GM19099 (cell line): ENCODE results near the gene FBXO2.

Experiments used
- POLR2A ChIP-seq: IDR thresholded peaks from 3 replicates; pipeline ENCODE4 v1.6.1; 2011; ENCODE audit warnings: low read depth; ENCODE audit not compliant: insufficient read length; ENCODE audit errors: extremely low read depth

Gene FBXO2

DNA sequence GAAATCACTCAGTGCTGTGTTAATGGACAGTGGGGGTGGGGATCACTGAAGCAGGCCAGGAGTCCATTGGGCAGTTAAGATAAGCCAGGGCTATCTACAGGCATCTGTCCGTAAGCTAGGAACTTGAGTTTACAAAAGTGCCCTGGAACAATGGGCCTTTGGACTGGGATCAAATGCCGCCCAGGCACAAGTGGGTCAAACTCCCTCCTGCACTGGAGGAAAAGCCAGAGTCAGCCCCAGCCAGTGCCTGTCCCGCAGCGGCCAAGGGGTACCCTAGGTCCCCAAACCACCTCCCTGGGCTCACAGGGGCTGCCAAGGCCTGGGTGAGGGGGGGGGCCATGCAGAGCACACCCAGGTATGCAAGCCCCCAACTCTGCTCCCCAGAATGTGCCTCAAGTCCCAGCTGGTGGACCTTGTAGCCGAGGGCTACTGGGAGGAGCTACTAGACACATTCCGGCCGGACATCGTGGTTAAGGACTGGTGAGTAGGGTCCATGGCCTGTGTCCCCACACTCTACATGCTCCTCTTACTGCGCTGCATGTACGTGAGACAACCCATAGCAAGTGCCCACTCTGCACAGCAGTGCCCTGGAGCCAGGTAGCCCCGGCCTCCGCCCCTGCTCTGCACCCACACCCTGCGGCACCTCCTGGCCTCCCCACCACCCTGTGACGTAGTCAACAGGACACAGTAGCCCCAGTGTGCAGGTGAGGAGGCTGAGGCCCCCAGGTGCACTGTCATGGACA is 17.5 kb upstream of the FBXO2 start:
- TF ChIP-seq POLR2A, result no peak

DNA sequence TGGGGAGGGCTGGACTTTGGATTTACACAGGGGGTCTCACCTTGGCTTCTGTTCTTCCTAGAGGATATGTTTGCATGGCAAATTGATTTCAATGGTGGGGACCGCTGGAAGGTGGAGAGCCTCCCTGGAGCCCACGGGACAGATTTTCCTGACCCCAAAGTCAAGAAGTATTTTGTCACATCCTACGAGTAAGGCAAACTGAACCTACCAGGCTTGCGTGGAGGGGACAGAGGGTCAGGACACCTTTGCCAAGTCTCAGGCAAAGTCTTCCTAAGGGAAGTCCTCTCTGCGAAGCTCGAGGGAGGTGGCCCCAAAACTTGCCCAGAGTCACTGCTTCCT is 16.9 kb upstream of the FBXO2 start:
- no peak for TF ChIP-seq POLR2A

DNA sequence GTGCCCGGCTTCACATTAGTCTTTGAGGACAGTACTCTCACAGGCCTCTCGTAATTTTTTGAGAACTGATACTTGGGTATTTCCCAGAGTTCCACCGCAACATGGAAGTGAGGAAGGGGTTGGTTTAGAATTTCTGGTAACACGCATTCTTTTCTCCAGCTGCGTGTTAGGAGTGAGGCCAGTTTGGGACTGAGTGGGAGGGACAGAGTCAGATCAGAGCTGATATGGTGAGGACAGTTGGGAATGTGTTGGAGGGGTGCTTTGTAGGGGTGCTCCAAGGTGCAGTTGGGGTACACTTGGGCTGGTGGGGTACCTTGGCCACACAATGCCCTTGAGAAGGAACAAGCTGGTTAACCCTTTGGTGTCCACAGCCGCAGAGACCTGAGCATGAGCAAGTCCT is 16.5 kb upstream of the FBXO2 start:
- TF ChIP-seq POLR2A, result no peak

DNA sequence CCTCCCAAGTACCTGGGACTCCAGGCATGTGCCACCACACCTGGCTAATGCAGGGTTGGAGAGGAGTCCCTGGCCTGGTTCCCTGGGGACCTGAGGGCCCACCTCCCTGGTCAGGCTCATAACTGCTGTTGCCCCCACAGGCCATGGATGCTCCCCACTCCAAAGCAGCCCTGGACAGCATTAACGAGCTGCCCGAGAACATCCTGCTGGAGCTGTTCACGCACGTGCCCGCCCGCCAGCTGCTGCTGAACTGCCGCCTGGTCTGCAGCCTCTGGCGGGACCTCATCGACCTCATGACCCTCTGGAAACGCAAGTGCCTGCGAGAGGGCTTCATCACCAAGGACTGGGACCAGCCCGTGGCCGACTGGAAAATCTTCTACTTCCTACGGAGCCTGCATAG is 14.3 kb upstream of the FBXO2 start:
- TF ChIP-seq POLR2A, result no peak

DNA sequence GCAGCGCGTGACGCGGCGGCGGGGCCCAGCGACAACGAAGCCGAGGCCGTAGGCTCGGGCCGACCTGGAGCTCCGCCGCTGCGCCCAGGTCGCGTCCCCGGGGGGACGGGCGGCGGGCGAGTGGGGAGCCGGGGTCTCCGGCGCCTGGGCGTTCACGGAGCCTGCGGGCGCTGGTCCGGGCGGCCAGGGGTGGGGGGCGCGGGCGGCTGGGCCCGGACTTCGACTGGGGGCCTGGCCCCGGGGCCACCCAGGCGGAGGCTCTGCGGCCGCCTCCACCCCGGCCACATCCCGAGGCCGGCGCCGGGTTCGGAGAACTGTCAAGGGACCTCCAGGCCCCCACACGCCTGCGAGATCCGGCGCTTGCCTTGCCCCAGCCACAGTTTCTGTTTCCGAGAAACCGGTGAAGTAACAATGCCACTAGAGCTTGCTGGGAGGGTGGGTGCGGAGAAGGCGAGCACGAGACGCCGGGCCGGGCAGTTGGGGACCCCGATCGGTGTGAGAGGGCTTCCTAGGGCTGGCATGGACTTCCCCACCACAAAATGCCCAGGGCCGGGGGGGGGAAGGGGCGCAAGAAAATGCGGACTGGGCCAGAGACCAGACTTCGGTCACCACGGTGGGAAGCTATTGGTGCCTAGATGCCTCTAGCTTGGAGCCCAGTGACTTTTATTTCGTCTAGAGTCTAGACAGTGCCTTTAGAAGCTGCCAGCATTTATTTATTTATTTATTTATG is 10.3 kb upstream of the FBXO2 start:
- peak; percentile 38 for TF ChIP-seq POLR2A

GRCh38 chr1:11661103-11661502 is 6.9 kb upstream of the FBXO2 start:
- TF ChIP-seq POLR2A, result no peak

GRCh38 chr1:11659748-11660147 is 5.5 kb upstream of the FBXO2 start:
- TF ChIP-seq POLR2A, result no peak

- no peak for TF ChIP-seq POLR2A
Measured at GRCh38 chr1:11658542-11658941, 4.3 kb upstream of the FBXO2 start.

DNA sequence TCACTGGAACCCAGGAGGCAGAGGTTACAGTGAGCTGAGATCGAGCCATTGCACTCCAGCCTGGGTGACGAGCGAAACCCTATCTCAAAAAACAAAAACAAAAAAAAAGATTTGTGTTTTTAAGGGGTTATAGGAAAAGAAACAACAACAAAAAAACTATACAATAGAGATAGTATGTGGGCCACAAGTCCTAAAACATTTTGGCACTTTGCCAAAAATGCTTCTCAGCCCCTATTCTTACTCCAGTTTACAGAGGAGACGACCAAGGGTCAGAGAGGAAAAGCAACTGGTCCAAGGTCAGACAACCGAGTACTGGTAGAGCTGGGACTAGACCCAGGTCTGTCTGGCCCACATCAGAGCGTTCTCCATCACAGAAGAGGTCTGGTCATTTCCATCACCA is 3.4 kb upstream of the FBXO2 start:
- no peak for TF ChIP-seq POLR2A

GRCh38 chr1:11654939-11655808 is 945 bp upstream of the FBXO2 start:
- TF ChIP-seq POLR2A, result no peak

DNA sequence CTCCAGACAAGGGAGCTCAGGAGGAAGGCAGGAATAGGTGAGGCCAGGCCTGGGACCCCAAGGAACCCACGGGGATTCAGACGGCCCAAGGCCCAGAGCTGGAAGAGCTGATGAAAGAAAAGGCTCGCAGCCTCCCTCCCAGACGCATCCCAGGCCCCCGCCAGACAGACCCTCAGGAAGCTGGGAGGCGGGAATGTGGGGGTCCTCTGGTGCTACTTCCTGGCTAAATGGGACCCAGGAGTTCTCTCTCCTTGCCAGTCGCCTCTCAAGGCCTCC is 430 bp downstream of the FBXO2 start:
- TF ChIP-seq POLR2A, result no peak

- no peak for TF ChIP-seq POLR2A
Measured at GRCh38 chr1:11653101-11653860, 948 bp downstream of the FBXO2 start.

DNA sequence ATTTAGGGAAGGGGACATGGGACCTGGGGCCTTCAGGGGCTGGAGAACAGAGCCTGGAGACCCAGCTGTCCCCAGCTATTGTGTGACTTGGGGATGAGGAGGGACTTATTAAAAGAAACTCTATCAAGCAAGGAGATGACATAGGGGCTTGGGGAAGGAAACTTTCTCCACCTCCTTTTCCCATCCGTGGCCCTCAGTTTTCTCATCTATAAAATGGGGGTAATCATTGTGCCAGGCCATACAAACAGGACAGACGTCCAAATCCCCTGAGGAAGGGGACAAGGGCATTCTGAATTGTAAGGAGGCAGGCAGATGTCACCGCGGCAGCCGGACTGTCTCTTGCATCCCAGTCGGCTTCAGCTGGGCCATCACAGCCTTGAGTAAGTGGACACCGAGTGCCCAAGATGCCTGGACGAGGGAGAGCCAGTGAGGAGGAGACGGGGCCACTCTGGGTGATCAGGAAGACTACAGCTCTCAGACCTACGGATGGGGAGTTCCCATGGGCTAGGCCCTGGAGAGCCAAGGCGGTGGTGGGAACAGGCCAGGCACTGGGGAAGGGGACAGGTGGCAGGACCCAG is 1.9 kb downstream of the FBXO2 start:
- no peak for TF ChIP-seq POLR2A

DNA sequence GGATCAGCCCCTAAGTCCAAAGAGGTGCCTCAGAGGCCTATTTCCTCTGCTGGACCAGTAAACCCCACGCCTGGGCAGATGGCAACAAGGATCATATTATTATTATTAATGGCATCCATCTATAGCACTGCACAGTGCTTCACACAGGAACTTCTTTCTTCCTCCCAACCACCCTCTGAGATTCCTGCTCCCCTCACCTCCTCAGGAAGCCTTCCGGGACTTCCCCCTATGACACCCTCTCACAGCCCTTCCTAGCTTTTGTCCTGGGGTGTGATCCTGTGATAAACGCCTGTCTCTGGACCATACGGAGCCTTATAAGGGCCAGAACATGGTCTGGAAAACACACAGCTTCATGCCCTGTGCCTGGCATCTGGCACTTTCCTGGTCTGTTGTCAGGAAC is 3.2 kb downstream of the FBXO2 start:
- no peak for TF ChIP-seq POLR2A
